Measurements from ENCODE around the gene BRD8. TPM values are rescaled to one million over a fixed set of nuclear protein-coding genes. Genes with fewer than 3 reads are reported as not detected.

The BRD8 gene
- total RNA-seq, 4 donors from 2014 or later = 21.9 to 49.1 (median 37.4) TPM

DNA sequence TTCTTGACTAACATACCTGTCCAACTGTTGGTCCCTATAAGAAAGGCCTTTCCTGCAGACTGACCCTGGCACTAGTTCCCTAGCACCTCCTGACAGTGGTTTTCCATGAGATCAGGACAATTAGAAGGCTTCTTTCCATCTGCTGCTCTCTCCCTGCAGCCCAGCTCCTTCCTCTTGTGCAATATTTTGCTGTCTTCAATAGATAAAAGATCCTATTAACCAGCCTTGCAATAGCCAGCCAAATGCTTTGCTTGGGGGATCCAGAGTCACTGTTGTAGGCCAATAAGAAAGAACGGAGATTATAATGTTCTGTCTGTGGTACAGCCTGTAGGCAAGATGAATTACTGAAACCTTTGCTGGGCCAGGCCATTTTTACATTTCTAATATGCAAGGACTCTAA is 20.8 kb downstream of the BRD8 start:
- TF ChIP-seq, protein P1, sequence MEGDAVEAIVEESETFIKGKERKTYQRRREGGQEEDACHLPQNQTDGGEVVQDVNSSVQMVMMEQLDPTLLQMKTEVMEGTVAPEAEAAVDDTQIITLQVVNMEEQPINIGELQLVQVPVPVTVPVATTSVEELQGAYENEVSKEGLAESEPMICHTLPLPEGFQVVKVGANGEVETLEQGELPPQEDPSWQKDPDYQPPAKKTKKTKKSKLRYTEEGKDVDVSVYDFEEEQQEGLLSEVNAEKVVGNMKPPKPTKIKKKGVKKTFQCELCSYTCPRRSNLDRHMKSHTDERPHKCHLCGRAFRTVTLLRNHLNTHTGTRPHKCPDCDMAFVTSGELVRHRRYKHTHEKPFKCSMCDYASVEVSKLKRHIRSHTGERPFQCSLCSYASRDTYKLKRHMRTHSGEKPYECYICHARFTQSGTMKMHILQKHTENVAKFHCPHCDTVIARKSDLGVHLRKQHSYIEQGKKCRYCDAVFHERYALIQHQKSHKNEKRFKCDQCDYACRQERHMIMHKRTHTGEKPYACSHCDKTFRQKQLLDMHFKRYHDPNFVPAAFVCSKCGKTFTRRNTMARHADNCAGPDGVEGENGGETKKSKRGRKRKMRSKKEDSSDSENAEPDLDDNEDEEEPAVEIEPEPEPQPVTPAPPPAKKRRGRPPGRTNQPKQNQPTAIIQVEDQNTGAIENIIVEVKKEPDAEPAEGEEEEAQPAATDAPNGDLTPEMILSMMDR (IDR thresholded peaks at IDR 0.05; ENCODE audit: low read depth) = no peak

DNA sequence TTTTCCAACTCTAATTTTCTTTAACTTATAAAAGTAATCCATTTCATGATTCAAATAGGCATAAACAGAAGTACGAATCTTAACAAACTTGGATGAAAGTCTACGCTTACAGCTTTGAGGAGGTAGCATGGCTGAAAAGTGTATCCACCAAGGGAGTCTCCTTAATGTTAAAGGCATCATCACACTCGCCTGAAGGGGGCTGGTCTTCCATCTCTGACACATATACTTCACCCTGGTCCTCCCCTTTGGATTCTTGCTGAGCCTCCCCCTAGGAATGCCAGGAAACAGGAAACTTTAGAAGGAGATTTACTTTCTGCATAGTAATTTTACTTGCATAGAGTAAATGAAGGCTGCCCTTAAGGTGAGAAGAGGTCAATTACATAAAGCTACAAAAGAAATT is 28.9 kb downstream of the BRD8 start:
- TF ChIP-seq, protein P1 (IDR thresholded peaks at IDR 0.05; ENCODE audit: low read depth) = no peak

DNA sequence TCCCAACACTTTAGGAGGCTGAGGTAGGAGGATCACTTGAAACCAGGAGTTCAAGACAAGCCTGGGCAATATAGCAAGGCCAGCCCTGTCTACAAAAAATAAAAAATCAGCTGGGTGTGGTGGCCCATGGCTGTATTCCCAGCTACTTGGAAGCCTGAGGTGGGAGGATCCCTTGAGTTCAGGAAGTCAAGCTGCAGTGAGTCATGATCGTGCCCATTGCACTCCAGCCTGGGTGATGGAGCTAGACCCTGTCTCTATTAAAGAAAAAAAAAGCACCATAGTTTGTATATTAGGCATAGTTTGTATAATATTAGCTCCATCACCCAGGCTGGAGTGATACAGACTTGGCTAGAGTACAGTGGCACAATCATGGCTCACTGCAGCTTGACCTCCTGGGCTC is 29.6 kb downstream of the BRD8 start:
- TF ChIP-seq, protein P1 (IDR thresholded peaks at IDR 0.05; ENCODE audit: low read depth) = no peak

DNA sequence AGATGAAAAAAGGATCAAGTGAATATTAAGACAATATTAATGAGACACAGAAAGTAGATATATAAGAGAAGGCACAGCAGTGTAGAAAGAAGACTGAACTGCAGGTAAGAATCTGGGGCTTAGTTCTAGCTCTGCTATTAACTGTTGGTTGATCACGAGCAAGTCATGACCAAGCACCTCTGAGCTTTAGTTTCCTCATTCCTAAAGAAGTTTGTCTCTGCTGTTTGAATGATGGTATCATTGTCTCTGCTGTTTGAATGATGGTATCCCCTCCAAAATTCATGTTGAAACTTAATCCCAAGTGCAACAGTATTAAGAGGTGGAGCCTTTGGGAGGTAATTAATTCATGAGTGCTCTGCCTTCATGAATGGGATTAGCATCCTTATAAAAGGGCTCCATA is 36.7 kb downstream of the BRD8 start:
- TF ChIP-seq, protein P1 (IDR thresholded peaks at IDR 0.05; ENCODE audit: low read depth) = no peak

DNA sequence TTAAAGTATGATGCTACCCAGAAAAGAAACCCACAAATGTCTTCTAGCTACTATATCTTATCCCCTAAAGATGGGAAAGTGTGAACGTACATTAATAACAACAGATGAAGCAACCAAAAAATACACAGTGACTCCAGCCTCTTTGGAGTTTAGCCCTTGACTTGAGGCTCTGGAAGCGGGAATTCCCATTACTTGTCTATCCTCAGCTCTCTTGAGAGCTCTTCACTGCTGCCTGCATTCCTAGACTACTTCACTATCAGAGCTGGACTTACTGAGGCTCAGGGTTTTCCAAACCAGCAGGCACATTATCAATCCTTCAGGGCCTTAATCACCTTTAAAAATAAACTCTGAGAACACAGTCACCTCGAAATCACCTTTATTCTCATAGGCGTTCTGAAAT is 38.2 kb downstream of the BRD8 start:
- TF ChIP-seq, protein P1 (IDR thresholded peaks at IDR 0.05; ENCODE audit: low read depth) = no peak

DNA sequence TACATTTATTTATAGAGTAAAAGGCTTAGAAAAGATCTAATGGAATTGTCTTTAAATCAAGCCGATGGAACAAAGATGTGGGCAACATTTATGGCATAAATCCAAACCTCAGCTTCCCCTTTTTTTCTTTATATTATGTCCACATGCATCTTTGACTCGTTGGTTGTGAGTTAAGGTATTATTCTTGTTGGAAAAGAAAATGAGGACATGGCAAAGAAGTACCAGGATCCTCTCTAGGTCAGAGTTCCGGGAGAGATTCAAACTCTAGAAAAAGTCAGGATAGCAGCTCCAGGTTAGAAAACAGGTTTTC is 38.7 kb downstream of the BRD8 start:
- TF ChIP-seq, protein P1 (IDR thresholded peaks at IDR 0.05; ENCODE audit: low read depth) = no peak

DNA sequence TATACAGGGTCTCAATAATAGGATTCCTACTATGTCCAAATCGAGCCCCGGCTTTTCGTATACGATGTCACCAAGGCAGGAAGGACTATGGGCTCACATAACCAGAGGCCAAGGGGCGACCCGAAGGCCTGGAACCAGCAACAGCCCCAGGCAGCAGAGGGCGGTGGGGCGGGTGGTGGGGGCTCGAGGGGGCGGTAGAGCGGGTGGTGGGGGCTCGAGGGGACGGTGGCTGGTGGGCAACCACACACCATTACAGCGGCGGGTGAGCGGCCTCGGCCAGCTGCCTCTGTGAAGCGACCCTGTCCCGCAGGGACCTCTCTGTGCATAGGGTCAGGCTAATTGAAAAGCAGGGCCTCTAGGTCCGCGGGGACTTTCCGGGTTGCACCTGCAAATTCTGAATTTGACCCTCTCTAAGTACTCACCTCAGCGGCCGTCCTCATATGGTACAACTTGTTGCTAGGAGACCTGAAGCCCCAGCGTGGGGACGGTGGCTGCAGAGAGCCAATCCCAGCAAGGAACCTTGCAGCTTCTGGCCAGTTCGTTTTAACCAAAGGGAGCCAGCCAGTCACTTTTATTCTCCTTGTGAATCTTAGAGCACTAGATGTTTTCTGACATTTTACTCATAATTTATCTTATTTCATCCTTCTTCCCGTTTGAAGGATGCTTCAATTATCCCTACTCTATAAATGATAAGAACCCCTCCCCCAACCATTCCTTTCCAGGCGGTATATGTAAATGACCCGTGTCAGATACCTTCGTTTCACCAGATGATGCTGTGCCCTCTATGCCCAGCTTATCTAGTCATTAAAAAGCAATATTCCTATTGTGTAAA is 39.3 kb downstream of the BRD8 start, which contains the start of gene NME5:
Gene NME5, minus strand, starts transcription at position 480 of the 832 bp plus-strand sequence. CDS start 648 bp downstream, outside the sequence.
- TF ChIP-seq, protein P1 (IDR thresholded peaks at IDR 0.05; ENCODE audit: low read depth) = no peak
